IMR-90 (cell line): Measurements from ENCODE around the gene NPAS3. TPM values are rescaled to one million over a fixed set of nuclear protein-coding genes. Genes with fewer than 3 reads are reported as not detected.

Experiments used
- ATAC-seq: fragments of 200-7000 bp; cut with Tn5 transposase; 2 replicates; pipeline ENCODE4 v1.9.1; 2020; ENCODE audit warnings: low read depth, mild to moderate bottlenecking, moderate library complexity
- BruUV-seq: library from RNA; stranded (reverse); fragments of 400-500 nt; replicated peaks from 2 replicates; lab custom pipeline; 2021; lab: Mats Ljungman, UMichigan
- CTCF ChIA-PET: fragments of 300-600 bp; formaldehyde crosslinking; extraction: SDS; loops from one replicate; lab custom pipeline; 2021; ENCODE audit warnings: antibody characterized with exemption; lab: Yijun Ruan, JAX
- POLR2A ChIA-PET: fragments of 300-600 bp; sonication (Branson Sonifier 250); formaldehyde crosslinking; loops from one replicate; lab custom pipeline; 2022; ENCODE audit warnings: antibody characterized with exemption; ENCODE audit not compliant: unreplicated experiment; lab: Charles Lee
- DNase-seq: peaks from one replicate; pipeline ENCODE4 v3.0.0; 2013
- H2AFZ ChIP-seq: replicated peaks from 2 replicates; pipeline ENCODE3; 2013; ENCODE audit warnings: low read length, mild to moderate bottlenecking; ENCODE audit not compliant: poor library complexity
- H2AK5ac ChIP-seq: 2 replicates; pipeline ENCODE4 v1.6.1; 2013; ENCODE audit warnings: low read depth, low read length, inconsistent platforms
- H2AK9ac ChIP-seq: replicated peaks from 2 replicates; pipeline ENCODE3; 2013; ENCODE audit warnings: mild to moderate bottlenecking, low read depth, low read length, moderate library complexity; ENCODE audit not compliant: poor library complexity
- H2BK120ac ChIP-seq: 2 replicates; pipeline ENCODE4 v1.6.1; 2013; ENCODE audit warnings: low read depth, low read length, inconsistent platforms
- H2BK15ac ChIP-seq: 3 replicates; pipeline ENCODE4 v1.6.1; 2013; ENCODE audit warnings: low read depth, low read length, inconsistent platforms
- H2BK20ac ChIP-seq: 2 replicates; pipeline ENCODE4 v1.6.1; 2013; ENCODE audit warnings: low read depth, mild to moderate bottlenecking, inconsistent platforms, low read length, moderate library complexity
- H2BK5ac ChIP-seq: 2 replicates; pipeline ENCODE4 v1.6.1; 2013; ENCODE audit warnings: mild to moderate bottlenecking, low read depth, low read length, inconsistent platforms; ENCODE audit not compliant: poor library complexity, severe bottlenecking
- H3K14ac ChIP-seq: replicated peaks from 2 replicates; pipeline ENCODE4 v1.6.1; 2013; ENCODE audit warnings: low read depth, low read length, inconsistent platforms
- H3K18ac ChIP-seq: 2 replicates; pipeline ENCODE4 v1.6.1; 2013; ENCODE audit warnings: low read depth, low read length, control low read depth
- H3K23ac ChIP-seq: 2 replicates; pipeline ENCODE4 v1.6.1; 2013; ENCODE audit warnings: low read depth, low read length, inconsistent platforms
- H3K27ac ChIP-seq: 2 replicates; pipeline ENCODE4 v1.5.1; 2013; ENCODE audit warnings: mild to moderate bottlenecking, control low read depth, low read length; ENCODE audit not compliant: insufficient read depth
- H3K27me3 ChIP-seq: 2 replicates; pipeline ENCODE4 v1.6.1; 2013; ENCODE audit warnings: low read length; ENCODE audit not compliant: control insufficient read depth, insufficient read depth
- H3K36me3 ChIP-seq: 2 replicates; pipeline ENCODE4 v1.6.1; 2013; ENCODE audit warnings: low read length, mixed read lengths; ENCODE audit not compliant: control insufficient read depth, insufficient read depth
- H3K4ac ChIP-seq: 2 replicates; pipeline ENCODE4 v1.6.1; 2013; ENCODE audit warnings: low read depth, low read length, inconsistent platforms
- H3K4me1 ChIP-seq: 2 replicates; pipeline ENCODE4 v1.6.1; 2013; ENCODE audit warnings: low read length, mixed read lengths; ENCODE audit not compliant: control insufficient read depth, insufficient read depth
- H3K4me2 ChIP-seq: 2 replicates; pipeline ENCODE4 v1.6.1; 2013; ENCODE audit warnings: low read depth, mild to moderate bottlenecking, control low read depth, low read length, moderate library complexity
- H3K4me3 ChIP-seq: 2 replicates; pipeline ENCODE4 v1.5.1; 2013; ENCODE audit warnings: low read depth, mild to moderate bottlenecking, control low read depth, low read length, moderate library complexity; ENCODE audit not compliant: insufficient read depth
- H3K56ac ChIP-seq: 2 replicates; pipeline ENCODE4 v1.6.1; 2013; ENCODE audit warnings: low read length, inconsistent platforms; ENCODE audit not compliant: insufficient read depth; ENCODE audit errors: extremely low read depth
- H3K79me1 ChIP-seq, 2 experiments: 2 replicates each; pipeline ENCODE4 v1.6.1; 2013; ENCODE audit warnings: low read length in 2 of 2, inconsistent platforms in 1 of 2, low read depth in 1 of 2
- H3K9ac ChIP-seq: 2 replicates; pipeline ENCODE4 v1.6.1; 2013; ENCODE audit warnings: low read depth, low read length, control low read depth
- H3K9me1 ChIP-seq: 2 replicates; pipeline ENCODE4 v1.6.1; 2013; ENCODE audit warnings: low read length, inconsistent platforms; ENCODE audit not compliant: insufficient read depth
- H3K9me3 ChIP-seq: 2 replicates; pipeline ENCODE4 v1.6.1; 2013; ENCODE audit warnings: low read length; ENCODE audit not compliant: control insufficient read depth, insufficient read depth
- H4K20me1 ChIP-seq: 2 replicates; pipeline ENCODE4 v1.6.1; 2013; ENCODE audit warnings: low read length, inconsistent platforms; ENCODE audit not compliant: insufficient read depth
- H4K5ac ChIP-seq: 2 replicates; pipeline ENCODE4 v1.6.1; 2013; ENCODE audit warnings: mild to moderate bottlenecking, low read depth, low read length, control low read depth
- H4K8ac ChIP-seq, 2 experiments: 2 replicates each; pipeline ENCODE4 v1.6.1; 2013; ENCODE audit warnings: low read depth in 2 of 2, low read length in 2 of 2, control low read depth in 1 of 2, inconsistent platforms in 1 of 2
- H4K91ac ChIP-seq: 2 replicates; pipeline ENCODE4 v1.6.1; 2013; ENCODE audit warnings: low read depth, low read length, inconsistent platforms; ENCODE audit not compliant: insufficient read depth
- CEBPB ChIP-seq: IDR thresholded peaks from 2 replicates; pipeline ENCODE4 v1.6.1; 2012; ENCODE audit warnings: low read depth, low read length, improper control_type of control experiment
- RCOR1 ChIP-seq: IDR thresholded peaks from 2 replicates; pipeline ENCODE4 v1.6.1; 2012; ENCODE audit warnings: mild to moderate bottlenecking, low read length, improper control_type of control experiment; ENCODE audit not compliant: insufficient replicate concordance
- WGBS, 2 experiments: methylation state at CpG; one replicate each; pipeline versions ENCODE4 v1.1.5 to v1.1.7; 2013; ENCODE audit warnings: missing lambda C conversion rate in 2 of 2; ENCODE audit not compliant: insufficient read length in 1 of 2; ENCODE audit errors: extremely low coverage in 2 of 2; 5-methylcytosine and 5-hydroxymethylcytosine counted together
- dilution Hi-C: fragments of 300-500 bp; cut with HindIII; formaldehyde crosslinking; loops from one replicate; pipeline ENCODE4 v1.14.3; 2018; ENCODE audit warnings: low sequenced_read_pairs; ENCODE audit not compliant: unreplicated experiment
- in situ Hi-C: fragments of 300-500 bp; cut with MboI; formaldehyde crosslinking; loops from 3 replicates; pipeline ENCODE4 v1.14.3; 2019; ENCODE audit warnings: low sequenced_read_pairs, inconsistent platforms, mixed read lengths
- intact Hi-C: fragments of 100-400 bp; cut with micrococcal nuclease; formaldehyde crosslinking; loops from 2 replicates; pipeline ENCODE4 v1.10.0; 2022
- polyA plus RNA-seq, 3 experiments: library from polyadenylated mRNA; depleted of rRNA; stranded (reverse); fragments of >200 nt; gene quantifications; 2 replicates each; pipeline ENCODE4 v1.2.3, GENCODE V29; 2012; ENCODE audit warnings: low replicate concordance in 1 of 3
- total RNA-seq: library from RNA; depleted of rRNA; stranded (reverse); fragments of >200 nt; gene quantifications from 2 replicates; pipeline ENCODE4 v1.2.3, GENCODE V29; 2012

Gene NPAS3
- total and polyA plus RNA-seq, 2 of the 4 experiments (the other 2 are of a cell fraction), result not detected

- Histone ChIP-seq H3K9me3 (no peaks in the 10 kb centered on the region), H3K9me1 (no peaks in the 10 kb centered on the region), H3K18ac (no peak overlapping the region), H2AFZ (no peak overlapping the region), H3K4me3 (no peak overlapping the region), H2BK20ac (no peak overlapping the region), H3K14ac (no peak overlapping the region), H3K4ac (no peak overlapping the region), H3K9ac (no peak overlapping the region), H3K4me1 (no peaks in the 10 kb centered on the region), H2AK9ac (no peak overlapping the region), H4K8ac (no peak overlapping the region), H3K27me3 (no peaks in the 10 kb centered on the region), H4K5ac (no peak overlapping the region), H2BK5ac (no peak overlapping the region), H4K91ac (no peak overlapping the region), H2AK5ac (no peak overlapping the region), H2BK120ac (no peak overlapping the region), H2BK15ac (no peak overlapping the region), H3K79me1 (no peaks in the 10 kb centered on the region), H3K27ac (no peak overlapping the region), H3K56ac (no peak overlapping the region), H3K23ac (no peak overlapping the region), H3K36me3 (no peaks in the 10 kb centered on the region), H3K4me2 (no peak overlapping the region), H4K20me1 (no peaks in the 10 kb centered on the region)
- DNase-seq (no peak), ATAC-seq (no peak)
- POLR2A ChIA-PET, result no interaction called here
- dilution Hi-C loops, result no loop called here
- intact Hi-C loops, result no loop called here
- WGBS, 2 experiments, result no CpG with 5 or more reads among the region's 3 CpGs
- CTCF ChIA-PET, result no interaction called here
- BruUV-seq, result no TSS peak
- in situ Hi-C loops, result no loop called here
- TF ChIP-seq RCOR1 (no peak), CEBPB (0 out of 2 replicates have a peak, but pooled peaks have one; percentile 4)
Measured at GRCh38 chr14:33509454-33509853, 570.8 kb downstream of the NPAS3 start.
